HEK293T (cell line): ENCODE measurements around the gene PIK3R3.

ENCODE experiments used
- CTCF ChIA-PET: fragments of 350-600 bp; formaldehyde crosslinking; extraction: SDS; loops from one replicate; lab custom pipeline; 2021; ENCODE audit warnings: antibody characterized with exemption, inconsistent platforms; lab: Yijun Ruan, JAX
- POLR2A ChIA-PET: fragments of 350-600 bp; formaldehyde crosslinking; extraction: SDS; loops from one replicate; lab custom pipeline; 2020; ENCODE audit warnings: antibody characterized with exemption, inconsistent platforms; lab: Yijun Ruan, JAX
- DNase-seq: peaks from one replicate; pipeline ENCODE4 v3.0.0; 2012; ENCODE audit warnings: mixed read lengths; ENCODE audit errors: extremely low spot score
- ARNT ChIP-seq: fragments of 450-650 bp; IDR thresholded peaks from 2 replicates; pipeline ENCODE4 v1.6.1; 2017; ENCODE audit warnings: mild to moderate bottlenecking
- BHLHE40 ChIP-seq: fragments of 450-650 bp; IDR thresholded peaks from 2 replicates; pipeline ENCODE4 v1.6.1; 2016; ENCODE audit warnings: mild to moderate bottlenecking, moderate library complexity, borderline replicate concordance
- CTBP1 ChIP-seq: fragments of 450-650 bp; IDR thresholded peaks from 2 replicates; pipeline ENCODE4 v1.6.1; 2016; ENCODE audit warnings: borderline replicate concordance
- ELF4 ChIP-seq: fragments of 450-650 bp; IDR thresholded peaks from 2 replicates; pipeline ENCODE4 v1.6.1; 2017; ENCODE audit warnings: antibody characterized with exemption
- FOXA1 ChIP-seq: fragments of 450-650 bp; IDR thresholded peaks from 2 replicates; pipeline ENCODE4 v1.6.1; 2016; ENCODE audit warnings: mild to moderate bottlenecking
- FOXK2 ChIP-seq: fragments of 450-650 bp; IDR thresholded peaks from 2 replicates; pipeline ENCODE4 v1.6.1; 2016; ENCODE audit warnings: mild to moderate bottlenecking
- FOXM1 ChIP-seq: fragments of 450-650 bp; IDR thresholded peaks from 2 replicates; pipeline ENCODE4 v1.6.1; 2017; ENCODE audit warnings: mild to moderate bottlenecking, borderline replicate concordance
- HDGF ChIP-seq: fragments of 450-650 bp; IDR thresholded peaks from 2 replicates; pipeline ENCODE4 v1.6.1; 2017; ENCODE audit warnings: antibody characterized with exemption, borderline replicate concordance
- L3MBTL2 ChIP-seq: fragments of 450-650 bp; conservative IDR thresholded peaks from 2 replicates; pipeline ENCODE4 v1.6.1; 2016; ENCODE audit warnings: mild to moderate bottlenecking
- LEF1 ChIP-seq: fragments of 450-650 bp; IDR thresholded peaks from 2 replicates; pipeline ENCODE4 v1.6.1; 2017; ENCODE audit warnings: mild to moderate bottlenecking, borderline replicate concordance
- NFRKB ChIP-seq: fragments of 450-650 bp; IDR thresholded peaks from 2 replicates; pipeline ENCODE4 v1.6.1; 2016; ENCODE audit warnings: mild to moderate bottlenecking, moderate library complexity
- PKNOX1 ChIP-seq: fragments of 450-650 bp; IDR thresholded peaks from 2 replicates; pipeline ENCODE4 v1.6.1; 2016
- SP1 ChIP-seq: fragments of 450-650 bp; IDR thresholded peaks from 2 replicates; pipeline ENCODE4 v1.6.1; 2017
- SUZ12 ChIP-seq: fragments of 450-650 bp; IDR thresholded peaks from 2 replicates; pipeline ENCODE4 v1.6.1; 2016; ENCODE audit warnings: mild to moderate bottlenecking
- TARDBP ChIP-seq: fragments of 450-650 bp; IDR thresholded peaks from 2 replicates; pipeline ENCODE4 v1.6.1; 2016
- ZNF384 ChIP-seq: fragments of 450-650 bp; IDR thresholded peaks from 2 replicates; pipeline ENCODE4 v1.6.1; 2016

Gene PIK3R3

GRCh38 chr1:46132529-46133180 is at the start of gene PIK3R3:
Gene PIK3R3, minus strand, starts transcription at chr1:46132629. Its CDS starts 677 bp downstream, at chr1:46131952.
- TF ChIP-seq TARDBP (peak; percentile 75; the same call in 1 of the 2 replicates), BHLHE40 (peak; percentile 98), FOXM1 (peak; percentile 84), ELF4 (peak; percentile 36), L3MBTL2 (peak; percentile 100), ZNF384 (0 out of 2 replicates have a peak, but pooled peaks have one; percentile 66), SUZ12 (no peak), PKNOX1 (peak; percentile 82), LEF1 (no peak), HDGF (no peak), ARNT (peak; percentile 96), FOXK2 (no peak)
- CTCF ChIA-PET, result interaction anchor here (0.6 to 0.7 kb wide), 2 partner anchors 91 to 434 kb away, joined by 3 to 4 read pairs; no protein-coding TSS in a partner anchor
- POLR2A ChIA-PET, result interaction anchor here (0.5 to 1.8 kb wide), 27 partner anchors 9 to 383 kb away, joined by 3 to 20 read pairs (median 4); partner anchors contain the start of genes POMGNT1 and TSPAN1
- peak; percentile 95 for DNase-seq

- ChIA-PET CTCF (interaction anchor here (0.6 to 4.9 kb wide), 7 partner anchors 15 to 147 kb away, joined by 3 to 36 read pairs (median 8); no protein-coding TSS in a partner anchor), POLR2A (interaction anchor here (0.7 to 1.4 kb wide), 6 partner anchors 12 to 660 kb away, joined by 3 to 9 read pairs (median 4); partner anchors contain the start of genes PIK3R3, POMGNT1 and PRDX1)
- no peak for DNase-seq
- TF ChIP-seq TARDBP, result no peak
- no peak for TF ChIP-seq SUZ12
- TF ChIP-seq ELF4, result no peak
- TF ChIP-seq PKNOX1, result no peak
- no peak for TF ChIP-seq SP1
- TF ChIP-seq LEF1, result no peak
- TF ChIP-seq NFRKB, result no peak
- TF ChIP-seq ZNF384, result no peak; the same call in 1 of the 2 replicates
- no peak for TF ChIP-seq FOXA1
- TF ChIP-seq HDGF, result no peak
- TF ChIP-seq L3MBTL2, result no peak
- no peak for TF ChIP-seq CTBP1
- no peak for TF ChIP-seq FOXK2
- TF ChIP-seq BHLHE40, result no peak
- no peak for TF ChIP-seq FOXM1
- TF ChIP-seq ARNT, result no peak
Observed at GRCh38 chr1:46181343-46182260, 49.2 kb upstream of the PIK3R3 start.

GRCh38 chr1:46180082-46180616 is 47.7 kb upstream of the PIK3R3 start:
- no peak for DNase-seq
- ChIA-PET POLR2A (no interaction called here), CTCF (interaction anchor here (2.0 to 4.9 kb wide), 2 partner anchors 44 to 144 kb away, joined by 14 to 36 read pairs; no protein-coding TSS in a partner anchor)
- TF ChIP-seq FOXK2, result no peak
- no peak for TF ChIP-seq NFRKB
- no peak for TF ChIP-seq TARDBP
- TF ChIP-seq SP1, result no peak
- TF ChIP-seq BHLHE40, result no peak

- DNase-seq, result peak; percentile 84
- POLR2A ChIA-PET, result interaction anchor here (0.6 kb wide), 1 partner anchor 130 kb away, joined by 3 read pairs; no protein-coding TSS in a partner anchor
- CTCF ChIA-PET, result interaction anchor here (0.7 kb wide), 5 partner anchors 12 to 529 kb away, joined by 3 to 6 read pairs (median 5); no protein-coding TSS in a partner anchor
- TF ChIP-seq L3MBTL2 (no peak), FOXK2 (no peak), SP1 (no peak), NFRKB (no peak), FOXM1 (no peak), ARNT (no peak), SUZ12 (no peak), HDGF (no peak), LEF1 (no peak), PKNOX1 (no peak), CTBP1 (no peak), ELF4 (no peak), TARDBP (no peak), BHLHE40 (no peak)
Observed at GRCh38 chr1:46179138-46180081, 47.0 kb upstream of the PIK3R3 start.
